Activated naive CD8-positive, alpha-beta T cell treated with anti-CD3 and anti-CD28 coated beads, Interleukin-2, amount 10 ng/mL, durations not matched to agents 7 days and 5 days (primary cell): Measurements from ENCODE around the gene INPP5A. TPM values are rescaled to one million over a fixed set of nuclear protein-coding genes. Genes with fewer than 3 reads are reported as not detected.

Source experiments
- ATAC-seq: fragments of 150-1000 bp; cut with Tn5 transposase; one replicate; pipeline ENCODE4 v1.10.0; 2021; ENCODE audit warnings: low read depth, moderate library complexity
- POLR2A ChIA-PET: fragments of 350-600 bp; sonication (Branson Sonifier 250); formaldehyde crosslinking; loops from one replicate; lab custom pipeline; 2021; ENCODE audit warnings: antibody characterized with exemption; lab: Charles Lee
- DNase-seq: peaks from one replicate; pipeline ENCODE4 v3.0.0; 2021
- H3K27ac Mint-ChIP-seq: one replicate; pipeline ENCODE4 v1.8.0; 2022; ENCODE audit warnings: mild to moderate bottlenecking, mixed read lengths
- H3K27me3 Mint-ChIP-seq: one replicate; pipeline ENCODE4 v1.8.0; 2022; ENCODE audit warnings: mild to moderate bottlenecking, moderate library complexity, mixed read lengths
- H3K36me3 Mint-ChIP-seq: one replicate; pipeline ENCODE4 v1.8.0; 2021; ENCODE audit warnings: mild to moderate bottlenecking, mixed read lengths
- H3K4me1 Mint-ChIP-seq: one replicate; pipeline ENCODE4 v1.8.0; 2021; ENCODE audit warnings: mixed read lengths
- H3K4me3 Mint-ChIP-seq: one replicate; pipeline ENCODE4 v1.8.0; 2022; ENCODE audit warnings: mild to moderate bottlenecking, moderate library complexity, mixed read lengths
- H3K9me3 Mint-ChIP-seq: one replicate; pipeline ENCODE4 v1.8.0; 2021; ENCODE audit warnings: mixed read lengths
- total RNA-seq, 2 experiments: library from RNA; stranded (reverse); gene quantifications; one replicate each; pipeline ENCODE4 v1.2.3, GENCODE V29; 2021

Gene INPP5A
- total RNA-seq, 2 experiments from 2014 or later, result 14.1 to 15.7 TPM

- H3K27me3 Mint-ChIP-seq, result peaks cover 7% of the 10 kb centered on the region
- no peak overlapping the region for H3K4me3 Mint-ChIP-seq
- ATAC-seq (no peak), DNase-seq (peak; percentile 10)
- no peak overlapping the region for H3K27ac Mint-ChIP-seq
- H3K9me3 Mint-ChIP-seq, result no peaks in the 10 kb centered on the region
- peaks cover 15% of the 10 kb centered on the region for H3K4me1 Mint-ChIP-seq
- POLR2A ChIA-PET, result interaction anchor here (1.2 kb wide), 1 partner anchor 82 kb away, joined by 4 read pairs; no protein-coding TSS in a partner anchor
- peaks cover 3% of the 10 kb centered on the region for H3K36me3 Mint-ChIP-seq
These were observed 95.5 kb downstream of the INPP5A start for GRCh38 chr10:132632851-132633684.

DNA sequence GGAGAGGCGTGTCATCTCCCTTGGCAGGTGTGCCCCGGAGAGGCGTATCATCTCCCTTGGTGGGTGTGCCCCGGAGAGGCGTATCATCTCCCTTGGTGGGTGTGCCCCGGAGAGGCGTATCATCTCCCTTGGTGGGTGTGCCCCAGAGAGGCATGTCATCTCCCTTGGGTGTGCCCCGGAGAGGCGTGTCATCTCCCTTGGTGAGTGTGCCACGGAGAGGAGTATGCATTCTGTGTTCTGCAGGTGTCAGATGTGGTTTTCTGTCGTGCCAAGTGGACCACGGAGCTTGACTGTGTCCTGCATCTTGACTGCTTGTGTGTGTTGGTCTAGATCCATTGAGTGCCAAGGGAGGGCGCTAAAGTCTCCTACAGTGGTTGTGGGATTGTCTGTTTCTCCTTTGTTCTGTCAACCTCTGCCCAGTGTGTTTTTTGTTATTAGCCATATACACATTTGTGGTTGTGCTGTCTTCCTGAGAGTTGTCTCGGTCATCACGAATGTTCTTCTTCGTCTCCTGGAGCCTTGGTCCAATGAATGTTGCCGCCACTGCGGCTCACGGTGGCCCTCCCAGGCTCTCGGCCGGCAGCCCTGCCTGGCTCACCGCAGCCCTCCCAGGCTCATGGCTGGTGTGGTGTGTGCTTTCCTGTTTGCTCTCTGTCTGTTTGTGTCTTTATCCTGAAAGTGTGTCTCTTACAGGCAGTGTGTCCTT, 96.8 kb downstream of the INPP5A start:
- ATAC-seq, result no peak
- H3K4me1 Mint-ChIP-seq, result peaks cover 14% of the 10 kb centered on the region
- peaks cover 3% of the 10 kb centered on the region for H3K36me3 Mint-ChIP-seq

DNA sequence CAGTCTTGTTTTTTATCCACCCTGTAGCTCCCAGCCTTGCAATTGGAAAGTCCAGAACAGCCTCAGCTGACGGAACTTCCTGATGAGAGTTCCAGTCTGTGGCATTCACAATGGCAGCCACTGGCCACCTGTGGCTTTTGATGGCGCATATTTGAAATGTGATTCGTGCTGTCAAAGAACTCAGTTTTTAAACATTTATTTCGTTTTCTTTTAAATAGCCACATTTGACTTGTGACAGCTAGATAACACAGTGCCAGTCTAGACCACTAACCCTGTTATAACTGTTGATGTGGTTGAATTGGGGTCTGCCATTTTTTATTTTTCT, 97.3 kb downstream of the INPP5A start:
- peaks cover 14% of the 10 kb centered on the region for H3K4me1 Mint-ChIP-seq
- DNase-seq (no peak), ATAC-seq (no peak)
- POLR2A ChIA-PET, result no interaction called here
- H3K36me3 Mint-ChIP-seq, result peaks cover 3% of the 10 kb centered on the region
- no peak overlapping the region for H3K4me3 Mint-ChIP-seq
- no peak overlapping the region for H3K27ac Mint-ChIP-seq
- peaks cover 6% of the 10 kb centered on the region for H3K27me3 Mint-ChIP-seq
- H3K9me3 Mint-ChIP-seq, result no peaks in the 10 kb centered on the region

More for the DNA sequence above, 96.8 kb downstream of the INPP5A start:
- POLR2A ChIA-PET, result interaction anchor here (0.6 kb wide), 1 partner anchor 133 kb away, joined by 3 read pairs; no protein-coding TSS in a partner anchor
- H3K27me3 Mint-ChIP-seq, result peaks cover 6% of the 10 kb centered on the region
- no peak overlapping the region for H3K4me3 Mint-ChIP-seq
- no peaks in the 10 kb centered on the region for H3K9me3 Mint-ChIP-seq
- DNase-seq, result peak; percentile 15
- H3K27ac Mint-ChIP-seq, result no peak overlapping the region

GRCh38 chr10:132636358-132636757, 98.8 kb downstream of the INPP5A start:
- POLR2A ChIA-PET, result no interaction called here
- Mint-ChIP-seq H3K4me3 (no peak overlapping the region), H3K4me1 (peaks cover 12% of the 10 kb centered on the region), H3K9me3 (no peaks in the 10 kb centered on the region), H3K27ac (no peak overlapping the region), H3K27me3 (peaks cover 7% of the 10 kb centered on the region), H3K36me3 (peaks cover 3% of the 10 kb centered on the region)
- no peak for ATAC-seq
- peak; percentile 11 for DNase-seq

GRCh38 chr10:132637477-132638129, 100.0 kb downstream of the INPP5A start:
- DNase-seq, result no peak

GRCh38 chr10:132638130-132638515, 100.5 kb downstream of the INPP5A start:
- Mint-ChIP-seq H3K9me3 (no peaks in the 10 kb centered on the region), H3K4me3 (no peak overlapping the region), H3K27ac (no peak overlapping the region), H3K36me3 (peaks cover 3% of the 10 kb centered on the region), H3K27me3 (peaks cover 7% of the 10 kb centered on the region), H3K4me1 (peaks cover 14% of the 10 kb centered on the region)
- no peak for ATAC-seq
- DNase-seq, result peak; percentile 16
- POLR2A ChIA-PET, result no interaction called here

More at GRCh38 chr10:132637477-132638129, 100.0 kb downstream of the INPP5A start:
- Mint-ChIP-seq H3K27ac (peak overlapping the region; percentile 12), H3K36me3 (peaks cover 3% of the 10 kb centered on the region), H3K4me1 (peaks cover 14% of the 10 kb centered on the region), H3K27me3 (peaks cover 7% of the 10 kb centered on the region), H3K9me3 (no peaks in the 10 kb centered on the region), H3K4me3 (no peak overlapping the region)
- peak; percentile 43 for ATAC-seq
- POLR2A ChIA-PET, result no interaction called here

GRCh38 chr10:132639470-132639869, 101.9 kb downstream of the INPP5A start:
- Mint-ChIP-seq H3K4me3 (no peak overlapping the region), H3K36me3 (peaks cover 3% of the 10 kb centered on the region), H3K9me3 (no peaks in the 10 kb centered on the region), H3K27ac (no peak overlapping the region), H3K4me1 (peaks cover 12% of the 10 kb centered on the region), H3K27me3 (peaks cover 7% of the 10 kb centered on the region)
- POLR2A ChIA-PET, result no interaction called here
- no peak for ATAC-seq
- no peak for DNase-seq

- Mint-ChIP-seq H3K27me3 (peaks cover 7% of the 10 kb centered on the region), H3K4me1 (peaks cover 10% of the 10 kb centered on the region), H3K36me3 (peaks cover 3% of the 10 kb centered on the region), H3K4me3 (no peak overlapping the region), H3K27ac (no peak overlapping the region), H3K9me3 (no peaks in the 10 kb centered on the region)
- no peak for ATAC-seq
- no peak for DNase-seq
- POLR2A ChIA-PET, result no interaction called here
These were observed 102.9 kb downstream of the INPP5A start for GRCh38 chr10:132640326-132641125.

DNA sequence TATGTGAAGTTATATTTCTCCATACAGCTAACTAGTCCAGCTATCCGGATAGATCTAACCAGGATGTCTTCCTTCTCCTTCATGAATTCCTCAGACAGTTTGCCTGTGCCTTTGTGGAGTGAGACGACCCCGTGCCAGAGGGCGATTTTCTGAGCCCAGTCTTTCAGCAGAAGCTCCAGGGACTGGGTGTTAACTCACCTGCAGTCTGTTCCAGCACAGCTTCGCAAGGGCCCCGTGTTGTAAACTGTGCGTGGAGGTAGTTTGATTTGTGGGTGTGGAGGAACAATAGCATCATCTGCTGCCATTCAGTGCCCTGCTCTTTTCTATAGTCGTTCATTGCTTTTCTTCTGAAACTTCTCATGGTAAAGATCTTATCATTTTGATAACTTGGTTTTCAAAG, 103.8 kb downstream of the INPP5A start:
- Mint-ChIP-seq H3K27me3 (peaks cover 7% of the 10 kb centered on the region), H3K9me3 (no peaks in the 10 kb centered on the region), H3K36me3 (peaks cover 3% of the 10 kb centered on the region), H3K27ac (no peak overlapping the region), H3K4me1 (peaks cover 10% of the 10 kb centered on the region), H3K4me3 (no peak overlapping the region)
- ATAC-seq, result no peak
- DNase-seq, result peak; percentile 17
- POLR2A ChIA-PET, result no interaction called here

DNA sequence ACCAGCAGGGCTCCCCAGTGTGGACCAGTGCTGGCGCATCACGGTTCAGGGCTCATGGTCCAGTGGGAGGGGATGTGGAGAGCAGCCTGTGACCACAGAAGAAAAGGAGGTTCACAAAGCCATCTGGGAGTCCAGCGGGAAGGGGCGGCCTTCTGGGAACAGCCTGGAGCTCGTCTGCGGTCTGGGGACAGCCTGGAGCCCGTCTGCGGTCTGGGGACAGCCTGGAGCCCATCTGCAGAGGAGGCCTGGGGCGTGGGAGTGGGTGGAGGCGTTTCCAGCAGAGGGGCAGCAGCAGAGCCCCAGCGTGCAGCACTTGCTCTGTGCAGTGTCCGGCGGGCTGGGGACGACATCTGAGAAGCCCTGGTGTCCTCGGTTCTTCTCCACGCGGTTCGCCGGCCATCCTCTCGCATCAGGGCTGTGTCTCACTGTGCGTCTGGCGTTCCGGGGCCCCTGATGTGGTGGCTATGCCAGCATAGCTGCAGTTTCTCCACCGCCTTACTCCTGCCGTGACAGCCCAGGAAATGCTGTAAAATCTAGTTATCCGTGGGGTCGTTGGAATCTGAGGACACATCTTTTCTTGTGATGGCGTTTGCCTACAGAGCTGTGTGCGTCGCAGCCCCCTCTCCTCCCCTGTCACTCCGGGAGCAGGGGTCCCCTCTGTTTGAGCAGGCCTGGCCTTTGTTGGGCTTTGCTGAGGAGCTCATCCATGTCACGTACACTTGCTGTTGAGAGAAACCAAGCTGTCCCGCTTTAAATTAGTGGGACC, 104.6 kb downstream of the INPP5A start:
- Mint-ChIP-seq H3K4me1 (peaks cover 10% of the 10 kb centered on the region), H3K9me3 (no peaks in the 10 kb centered on the region), H3K36me3 (peaks cover 3% of the 10 kb centered on the region), H3K4me3 (no peak overlapping the region), H3K27ac (no peak overlapping the region), H3K27me3 (peaks cover 7% of the 10 kb centered on the region)
- ATAC-seq, result no peak
- peak; percentile 21 for DNase-seq
- POLR2A ChIA-PET, result no interaction called here

GRCh38 chr10:132642732-132643008, 105.1 kb downstream of the INPP5A start:
- peaks cover 5% of the 10 kb centered on the region for H3K27me3 Mint-ChIP-seq
- H3K27ac Mint-ChIP-seq, result no peak overlapping the region
- H3K4me3 Mint-ChIP-seq, result no peak overlapping the region
- H3K4me1 Mint-ChIP-seq, result peaks cover 6% of the 10 kb centered on the region
- H3K36me3 Mint-ChIP-seq, result peaks cover under 1% of the 10 kb centered on the region
- DNase-seq (no peak), ATAC-seq (no peak)
- POLR2A ChIA-PET, result no interaction called here
- H3K9me3 Mint-ChIP-seq, result no peaks in the 10 kb centered on the region

GRCh38 chr10:132643709-132644526, 106.3 kb downstream of the INPP5A start:
- peaks cover 3% of the 10 kb centered on the region for H3K4me1 Mint-ChIP-seq
- POLR2A ChIA-PET, result no interaction called here
- peak; percentile 26 for DNase-seq
- no peaks in the 10 kb centered on the region for H3K36me3 Mint-ChIP-seq
- no peak overlapping the region for H3K4me3 Mint-ChIP-seq
- no peak for ATAC-seq
- H3K27ac Mint-ChIP-seq, result no peak overlapping the region
- H3K27me3 Mint-ChIP-seq, result peaks cover 2% of the 10 kb centered on the region
- no peaks in the 10 kb centered on the region for H3K9me3 Mint-ChIP-seq
